COR-L47 (cell line): ENCODE data around the gene MAPKAPK3.
"Not testable (repeated sequence)": the region's sequence is repeated elsewhere in the genome, so short reads cannot be mapped to it uniquely, and the experiment has no call there.

ENCODE experiments used
- DNase-seq: peaks from one replicate; lab custom pipeline; 2025; lab: John Stamatoyannopoulos, UW

MAPKAPK3 gene

GRCh38 chr3:50656417-50657195, 39.7 kb downstream of the MAPKAPK3 start:
- no peak for DNase-seq

GRCh38 chr3:50657407-50657806, 40.5 kb downstream of the MAPKAPK3 start:
- no peak for DNase-seq

GRCh38 chr3:50657816-50658215, 40.9 kb downstream of the MAPKAPK3 start:
- DNase-seq = no peak

GRCh38 chr3:50658416-50658815, 41.5 kb downstream of the MAPKAPK3 start:
- no peak for DNase-seq

GRCh38 chr3:50658831-50659230, 41.9 kb downstream of the MAPKAPK3 start:
- DNase-seq = no peak

- no peak for DNase-seq
Measured at GRCh38 chr3:50660386-50660785, 43.4 kb downstream of the MAPKAPK3 start.

GRCh38 chr3:50661321-50661837, 44.4 kb downstream of the MAPKAPK3 start:
- DNase-seq = no peak

- DNase-seq = no peak
Measured at GRCh38 chr3:50662408-50662807, 45.5 kb downstream of the MAPKAPK3 start.

GRCh38 chr3:50665081-50665840, 48.3 kb downstream of the MAPKAPK3 start:
- no peak for DNase-seq

GRCh38 chr3:50665841-50666115, 48.8 kb downstream of the MAPKAPK3 start:
- not testable (repeated sequence) for DNase-seq

- no peak for DNase-seq
Measured at GRCh38 chr3:50666837-50667236, 49.9 kb downstream of the MAPKAPK3 start.

- DNase-seq = no peak
Measured at GRCh38 chr3:50671331-50671730, 54.4 kb downstream of the MAPKAPK3 start.

GRCh38 chr3:50672656-50673055, 55.7 kb downstream of the MAPKAPK3 start:
- DNase-seq = no peak

GRCh38 chr3:50673931-50674330, 57.0 kb downstream of the MAPKAPK3 start:
- DNase-seq = no peak

- no peak for DNase-seq
Measured at GRCh38 chr3:50674349-50675178, 57.6 kb downstream of the MAPKAPK3 start, which contains the start of gene DOCK3. DOCK3 (plus strand) TSS chr3:50674927; CDS start chr3:50675264, 337 bp downstream.

- DNase-seq = no peak
Measured at GRCh38 chr3:50675179-50676030, 58.5 kb downstream of the MAPKAPK3 start.

- no peak for DNase-seq
Measured at GRCh38 chr3:50676031-50676705, 59.2 kb downstream of the MAPKAPK3 start.

GRCh38 chr3:50687127-50687751, 70.3 kb downstream of the MAPKAPK3 start:
- no peak for DNase-seq

GRCh38 chr3:50687916-50688315, 71.0 kb downstream of the MAPKAPK3 start:
- no peak for DNase-seq

GRCh38 chr3:50688602-50689001, 71.7 kb downstream of the MAPKAPK3 start:
- DNase-seq = not testable (repeated sequence)
